NCI-H2171 (cell line): ENCODE measurements around the gene LAMTOR3.
"Not testable (repeated sequence)": the region's sequence is repeated elsewhere in the genome, so short reads cannot be mapped to it uniquely, and the experiment has no call there.

Experiments
- DNase-seq: peaks from one replicate; lab custom pipeline; 2025; lab: John Stamatoyannopoulos, UW

LAMTOR3 gene

GRCh38 chr4:99830051-99830450 is 64.2 kb downstream of the LAMTOR3 start:
- DNase-seq = not testable (repeated sequence)

GRCh38 chr4:99828477-99828876 is 65.8 kb downstream of the LAMTOR3 start:
- no peak for DNase-seq
